Epithelial cell of esophagus (primary cell): ENCODE measurements around the gene UBQLN1.

Source experiments
- DNase-seq: peaks from one replicate; pipeline ENCODE4 v3.0.0; 2010; ENCODE audit warnings: low read depth
- H3K4me3 ChIP-seq: 2 replicates; pipeline ENCODE4 v1.5.1; 2011; ENCODE audit warnings: mild to moderate bottlenecking, low read length, control low read depth
- CTCF ChIP-seq: IDR thresholded peaks from 2 replicates; pipeline ENCODE4 v1.5.1; 2011; ENCODE audit warnings: low read depth, mild to moderate bottlenecking, low read length, control low read depth, inconsistent platforms; ENCODE audit not compliant: insufficient read depth; ENCODE audit errors: missing control alignments

Gene UBQLN1

GRCh38 chr9:83636813-83637212 lies 70.9 kb downstream of the UBQLN1 start:
- H3K4me3 ChIP-seq, result no peak overlapping the region
- no peak for TF ChIP-seq CTCF
- DNase-seq, result no peak

GRCh38 chr9:83633676-83634075 lies 74.1 kb downstream of the UBQLN1 start:
- H3K4me3 ChIP-seq, result no peak overlapping the region
- DNase-seq, result no peak
- TF ChIP-seq CTCF, result no peak

- H3K4me3 ChIP-seq, result no peak overlapping the region
- TF ChIP-seq CTCF, result no peak
- DNase-seq, result no peak
Measured at GRCh38 chr9:83633255-83633654, 74.5 kb downstream of the UBQLN1 start.

GRCh38 chr9:83630938-83631457 lies 76.8 kb downstream of the UBQLN1 start:
- H3K4me3 ChIP-seq, result no peak overlapping the region
- DNase-seq, result no peak
- no peak for TF ChIP-seq CTCF

- DNase-seq, result no peak
- peak; percentile 1 for TF ChIP-seq CTCF
- no peak overlapping the region for H3K4me3 ChIP-seq
Measured at GRCh38 chr9:83629433-83630104, 78.2 kb downstream of the UBQLN1 start.

- H3K4me3 ChIP-seq, result no peak overlapping the region
- DNase-seq, result peak; percentile 14
- TF ChIP-seq CTCF, result no peak
Measured at GRCh38 chr9:83628540-83628939, 79.2 kb downstream of the UBQLN1 start.

GRCh38 chr9:83625178-83625577 lies 82.6 kb downstream of the UBQLN1 start:
- no peak overlapping the region for H3K4me3 ChIP-seq
- no peak for DNase-seq
- no peak for TF ChIP-seq CTCF
